HepG2 (cell line): ENCODE measurements around the gene FBXO28. TPM values are rescaled to one million over a fixed set of nuclear protein-coding genes. Genes with fewer than 3 reads are reported as not detected.

Source experiments
- ATAC-seq: fragments of 200-7000 bp; cut with Tn5 transposase; 3 replicates; pipeline ENCODE4 v1.9.1; 2020; ENCODE audit warnings: mild to moderate bottlenecking, moderate library complexity
- BruUV-seq: library from RNA; stranded (reverse); fragments of 400-500 nt; replicated peaks from 2 replicates; lab custom pipeline; 2021; lab: Mats Ljungman, UMichigan
- CTCF ChIA-PET: fragments of 300-600 bp; formaldehyde crosslinking; extraction: SDS; loops from one replicate; lab custom pipeline; 2021; ENCODE audit warnings: low total read pairs, inconsistent platforms, low intra/inter-chr PET ratio; lab: Yijun Ruan, JAX
- POLR2A ChIA-PET: fragments of 350-600 bp; sonication (Branson Sonifier 250); formaldehyde crosslinking; loops from one replicate; lab custom pipeline; 2020; ENCODE audit warnings: antibody characterized with exemption, inconsistent platforms; lab: Yijun Ruan, JAX
- DNase-seq: peaks from one replicate; pipeline ENCODE4 v3.0.0-alpha.2; 2015; ENCODE audit warnings: low spot score
- FAIRE-seq: peaks from 3 replicates; lab custom pipeline; 2011; peaks lifted over from hg19 to GRCh38; lab: Jason Lieb, UNC
- H2AFZ ChIP-seq: one replicate; pipeline ENCODE4 v1.6.1; 2011; ENCODE audit warnings: low read length, inconsistent platforms
- H3K27ac ChIP-seq: fragments of 300-600 bp; 3 replicates; pipeline ENCODE4 v1.8.0; 2011; ENCODE audit warnings: mixed run types, mild to moderate bottlenecking, mixed read lengths, low read length, inconsistent platforms; ENCODE audit not compliant: insufficient read depth; ENCODE audit errors: extremely low read length
- H3K27me3 ChIP-seq, 2 experiments: fragments of 200-600 bp in 1 of 2; 2 replicates in 1 of 2; 3 replicates in 1 of 2; pipeline versions ENCODE4 v1.6.0 to v1.8.0; 2011; ENCODE audit warnings: low read length in 2 of 2, mild to moderate bottlenecking in 2 of 2, moderate library complexity in 2 of 2, inconsistent platforms in 1 of 2; ENCODE audit not compliant: insufficient read depth in 2 of 2, control insufficient read depth in 1 of 2
- H3K36me3 ChIP-seq, 2 experiments: fragments of 200-600 bp in 1 of 2; replicated peaks in 1 of 2; 2 replicates in 1 of 2; 3 replicates in 1 of 2; pipeline versions ENCODE4 v1.5.1 to v1.8.0; 2011; ENCODE audit warnings: low read length in 2 of 2, inconsistent platforms in 1 of 2; ENCODE audit not compliant: insufficient read depth in 2 of 2, control insufficient read depth in 1 of 2
- H3K4me1 ChIP-seq: 2 replicates; pipeline ENCODE4 v1.5.1; 2012; ENCODE audit warnings: low read length, inconsistent platforms; ENCODE audit not compliant: insufficient read depth
- H3K4me2 ChIP-seq: 2 replicates; pipeline ENCODE4 v1.6.0; 2011; ENCODE audit warnings: low read depth, low read length, inconsistent platforms
- H3K4me3 ChIP-seq, 3 experiments: fragments of 200-600 bp in 1 of 3; sonication (generic), shearing (Covaris generic) in 1 of 3; replicated peaks in 1 of 3; 2 replicates each; pipeline ENCODE4 v1.5.1; 2011 to 2016; ENCODE audit warnings: low read length in 3 of 3, inconsistent platforms in 2 of 3, low read depth in 2 of 3, mild to moderate bottlenecking in 2 of 3, control low read depth in 1 of 3, mixed read lengths in 1 of 3; ENCODE audit not compliant: insufficient read depth in 1 of 3
- H3K79me2 ChIP-seq: one replicate; pipeline ENCODE4 v1.6.1; 2011; ENCODE audit warnings: low read length, inconsistent platforms; ENCODE audit not compliant: insufficient read depth
- H3K9ac ChIP-seq: 2 replicates; pipeline ENCODE4 v1.6.0; 2011; ENCODE audit warnings: mild to moderate bottlenecking, low read depth, low read length, inconsistent platforms; ENCODE audit not compliant: insufficient read depth
- H3K9me3 ChIP-seq: 2 replicates; pipeline ENCODE4 v1.5.1; 2012; ENCODE audit warnings: mild to moderate bottlenecking, low read length
- H4K20me1 ChIP-seq: 2 replicates; pipeline ENCODE4 v1.6.0; 2011; ENCODE audit warnings: inconsistent platforms, mild to moderate bottlenecking, low read length, moderate library complexity; ENCODE audit not compliant: insufficient read depth
- AKAP8 ChIP-seq: sonication (generic); formaldehyde crosslinking; IDR thresholded peaks from 2 replicates; pipeline ENCODE4 v1.5.1; 2020; ENCODE audit warnings: mild to moderate bottlenecking, missing genetic modification reagents
- IRX3 ChIP-seq: sonication (generic); formaldehyde crosslinking; IDR thresholded peaks from 2 replicates; pipeline ENCODE4 v1.8.1; 2023; ENCODE audit warnings: mild to moderate bottlenecking, low read depth, missing genetic modification reagents, borderline replicate concordance
- RFX1 ChIP-seq: fragments of 450-650 bp; IDR thresholded peaks from 2 replicates; pipeline ENCODE4 v1.6.1; 2017
- SPEN ChIP-seq: sonication (generic); formaldehyde crosslinking; IDR thresholded peaks from 2 replicates; pipeline ENCODE4 v1.5.1; 2020; ENCODE audit warnings: low read depth, mild to moderate bottlenecking, missing genetic modification reagents
- THAP11 ChIP-seq: IDR thresholded peaks from 2 replicates; pipeline ENCODE4 v1.6.1; 2016; ENCODE audit warnings: missing biosample characterization, missing genetic modification reagents
- WGBS: methylation state at CpG from one replicate; pipeline ENCODE4 v1.1.6; 2017; ENCODE audit warnings: low lambda C conversion rate; 5-methylcytosine and 5-hydroxymethylcytosine counted together
- in situ Hi-C: cut with HindIII; loops from 2 replicates; pipeline ENCODE4 v1.10.0; 2017; ENCODE audit warnings: low pct_unique_long_range_greater_than_20kb; ENCODE audit not compliant: extremely low pct_ligation_motif_present
- intact Hi-C: fragments of 100-400 bp; cut with micrococcal nuclease; formaldehyde crosslinking; loops from one replicate; pipeline ENCODE4 v1.10.0; 2022; ENCODE audit not compliant: unreplicated experiment
- polyA plus RNA-seq, 8 experiments: library from polyadenylated mRNA; depleted of rRNA in 3 of 8; stranded (reverse) in 7 of 8; unstranded in 1 of 8; fragments of >200 nt; fragmentation: Illumina TruSeq in 4 of 8; extraction: Trizol in 4 of 8; gene quantifications; 2 replicates each; pipeline versions ENCODE4 v1.2.1 to v1.2.3, GENCODE V29; 2011 to 2016; ENCODE audit warnings: low read depth in 4 of 8, missing spikeins in 1 of 8, mixed read lengths in 1 of 8; ENCODE audit not compliant: insufficient read depth in 1 of 8
- total RNA-seq, 5 experiments: library from RNA; depleted of rRNA; stranded (reverse); fragments of >200 nt; fragmentation: Illumina TruSeq; extraction: Trizol; gene quantifications; 2 replicates each; pipeline ENCODE4 v1.2.3, GENCODE V29; 2016; ENCODE audit warnings: low read depth in 1 of 5
- TF ChIP-seq, protein P1 (sequence below): sonication (generic); formaldehyde crosslinking; IDR thresholded peaks from 2 replicates; pipeline ENCODE4; 2020; ENCODE audit warnings: missing genetic modification reagents, mild to moderate bottlenecking, borderline replicate concordance
- TF ChIP-seq, protein P2 (sequence below): sonication (generic); formaldehyde crosslinking; IDR thresholded peaks from 2 replicates; pipeline ENCODE4 v1.5.0; 2020; ENCODE audit warnings: mild to moderate bottlenecking, missing genetic modification reagents
- TF ChIP-seq, protein P3 (sequence below): sonication (generic); formaldehyde crosslinking; IDR thresholded peaks from one replicate; pipeline ENCODE4 v1.5.1; 2020; ENCODE audit warnings: mild to moderate bottlenecking, missing genetic modification reagents; ENCODE audit errors: not compliant biosample characterization
- TF ChIP-seq, protein P4 (sequence below): sonication (generic); formaldehyde crosslinking; IDR thresholded peaks from 2 replicates; pipeline ENCODE4 v1.4.0; 2020; ENCODE audit warnings: mild to moderate bottlenecking, missing genetic modification reagents

FBXO28 gene
- total and polyA plus RNA-seq, 2 of the 13 experiments (the other 11 are each of a cell fraction or from before 2014, with no cell fraction given): 8.5 to 29.1 TPM

DNA sequence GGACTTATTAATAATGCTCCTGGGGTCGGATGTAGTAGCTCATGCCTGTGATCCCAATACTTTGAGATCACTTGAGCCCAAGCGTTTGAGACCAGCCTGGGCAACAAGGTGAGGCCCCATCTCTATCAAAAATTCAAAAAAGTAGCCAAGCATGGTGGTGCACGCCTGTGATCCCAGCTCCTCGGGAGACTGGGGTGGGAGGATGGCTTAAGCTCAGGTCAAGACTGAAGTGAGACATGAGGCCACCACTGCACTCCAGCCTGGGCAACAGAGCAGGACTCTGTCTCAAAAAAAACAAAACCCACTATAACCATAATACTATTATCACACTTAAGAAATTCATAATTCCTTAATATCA is 67.5 kb downstream of the FBXO28 start:
- no peaks in the 10 kb centered on the region for H3K36me3 ChIP-seq
- ChIA-PET CTCF (no interaction called here), POLR2A (no interaction called here)
- DNase-seq (no peak), ATAC-seq (no peak), FAIRE-seq (no peak)
- peak overlapping the region; percentile 75 for H3K4me2 ChIP-seq
- no peaks in the 10 kb centered on the region for H3K27me3 ChIP-seq
- intact Hi-C loops: no loop called here
- H3K4me1 ChIP-seq: peaks cover 25% of the 10 kb centered on the region
- peak overlapping the region in 2 of 3 experiments; percentile 12 to 60; a peak in 3 of 6 replicates for H3K4me3 ChIP-seq
- WGBS: 24% methylated on average over 4 of the region's 4 CpGs
- H3K27ac ChIP-seq: no peak overlapping the region
- H3K9me3 ChIP-seq: no peaks in the 10 kb centered on the region
- H3K9ac ChIP-seq: peak overlapping the region; percentile 65; the same call in 1 of the 2 replicates
- 0 out of 2 replicates have a peak, but pooled peaks cover 4% of the 10 kb centered on the region for H4K20me1 ChIP-seq
- peaks cover 5% of the 10 kb centered on the region for H3K79me2 ChIP-seq
- peak overlapping the region; percentile 10 for H2AFZ ChIP-seq
- no TSS peak for BruUV-seq
- in situ Hi-C loops: no loop called here
- TF ChIP-seq, protein P1, sequence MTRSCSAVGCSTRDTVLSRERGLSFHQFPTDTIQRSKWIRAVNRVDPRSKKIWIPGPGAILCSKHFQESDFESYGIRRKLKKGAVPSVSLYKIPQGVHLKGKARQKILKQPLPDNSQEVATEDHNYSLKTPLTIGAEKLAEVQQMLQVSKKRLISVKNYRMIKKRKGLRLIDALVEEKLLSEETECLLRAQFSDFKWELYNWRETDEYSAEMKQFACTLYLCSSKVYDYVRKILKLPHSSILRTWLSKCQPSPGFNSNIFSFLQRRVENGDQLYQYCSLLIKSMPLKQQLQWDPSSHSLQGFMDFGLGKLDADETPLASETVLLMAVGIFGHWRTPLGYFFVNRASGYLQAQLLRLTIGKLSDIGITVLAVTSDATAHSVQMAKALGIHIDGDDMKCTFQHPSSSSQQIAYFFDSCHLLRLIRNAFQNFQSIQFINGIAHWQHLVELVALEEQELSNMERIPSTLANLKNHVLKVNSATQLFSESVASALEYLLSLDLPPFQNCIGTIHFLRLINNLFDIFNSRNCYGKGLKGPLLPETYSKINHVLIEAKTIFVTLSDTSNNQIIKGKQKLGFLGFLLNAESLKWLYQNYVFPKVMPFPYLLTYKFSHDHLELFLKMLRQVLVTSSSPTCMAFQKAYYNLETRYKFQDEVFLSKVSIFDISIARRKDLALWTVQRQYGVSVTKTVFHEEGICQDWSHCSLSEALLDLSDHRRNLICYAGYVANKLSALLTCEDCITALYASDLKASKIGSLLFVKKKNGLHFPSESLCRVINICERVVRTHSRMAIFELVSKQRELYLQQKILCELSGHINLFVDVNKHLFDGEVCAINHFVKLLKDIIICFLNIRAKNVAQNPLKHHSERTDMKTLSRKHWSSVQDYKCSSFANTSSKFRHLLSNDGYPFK (CRISPR knock-in tag): no peak
- TF ChIP-seq, protein P2, sequence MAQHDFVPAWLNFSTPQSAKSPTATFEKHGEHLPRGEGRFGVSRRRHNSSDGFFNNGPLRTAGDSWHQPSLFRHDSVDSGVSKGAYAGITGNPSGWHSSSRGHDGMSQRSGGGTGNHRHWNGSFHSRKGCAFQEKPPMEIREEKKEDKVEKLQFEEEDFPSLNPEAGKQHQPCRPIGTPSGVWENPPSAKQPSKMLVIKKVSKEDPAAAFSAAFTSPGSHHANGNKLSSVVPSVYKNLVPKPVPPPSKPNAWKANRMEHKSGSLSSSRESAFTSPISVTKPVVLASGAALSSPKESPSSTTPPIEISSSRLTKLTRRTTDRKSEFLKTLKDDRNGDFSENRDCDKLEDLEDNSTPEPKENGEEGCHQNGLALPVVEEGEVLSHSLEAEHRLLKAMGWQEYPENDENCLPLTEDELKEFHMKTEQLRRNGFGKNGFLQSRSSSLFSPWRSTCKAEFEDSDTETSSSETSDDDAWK: no peak
- TF ChIP-seq AKAP8 (CRISPR knock-in tag) (no peak), RFX1 (no peak), IRX3 (CRISPR knock-in tag) (no peak), SPEN (no peak), THAP11 (CRISPR knock-in tag) (no peak)
- TF ChIP-seq, protein P3, sequence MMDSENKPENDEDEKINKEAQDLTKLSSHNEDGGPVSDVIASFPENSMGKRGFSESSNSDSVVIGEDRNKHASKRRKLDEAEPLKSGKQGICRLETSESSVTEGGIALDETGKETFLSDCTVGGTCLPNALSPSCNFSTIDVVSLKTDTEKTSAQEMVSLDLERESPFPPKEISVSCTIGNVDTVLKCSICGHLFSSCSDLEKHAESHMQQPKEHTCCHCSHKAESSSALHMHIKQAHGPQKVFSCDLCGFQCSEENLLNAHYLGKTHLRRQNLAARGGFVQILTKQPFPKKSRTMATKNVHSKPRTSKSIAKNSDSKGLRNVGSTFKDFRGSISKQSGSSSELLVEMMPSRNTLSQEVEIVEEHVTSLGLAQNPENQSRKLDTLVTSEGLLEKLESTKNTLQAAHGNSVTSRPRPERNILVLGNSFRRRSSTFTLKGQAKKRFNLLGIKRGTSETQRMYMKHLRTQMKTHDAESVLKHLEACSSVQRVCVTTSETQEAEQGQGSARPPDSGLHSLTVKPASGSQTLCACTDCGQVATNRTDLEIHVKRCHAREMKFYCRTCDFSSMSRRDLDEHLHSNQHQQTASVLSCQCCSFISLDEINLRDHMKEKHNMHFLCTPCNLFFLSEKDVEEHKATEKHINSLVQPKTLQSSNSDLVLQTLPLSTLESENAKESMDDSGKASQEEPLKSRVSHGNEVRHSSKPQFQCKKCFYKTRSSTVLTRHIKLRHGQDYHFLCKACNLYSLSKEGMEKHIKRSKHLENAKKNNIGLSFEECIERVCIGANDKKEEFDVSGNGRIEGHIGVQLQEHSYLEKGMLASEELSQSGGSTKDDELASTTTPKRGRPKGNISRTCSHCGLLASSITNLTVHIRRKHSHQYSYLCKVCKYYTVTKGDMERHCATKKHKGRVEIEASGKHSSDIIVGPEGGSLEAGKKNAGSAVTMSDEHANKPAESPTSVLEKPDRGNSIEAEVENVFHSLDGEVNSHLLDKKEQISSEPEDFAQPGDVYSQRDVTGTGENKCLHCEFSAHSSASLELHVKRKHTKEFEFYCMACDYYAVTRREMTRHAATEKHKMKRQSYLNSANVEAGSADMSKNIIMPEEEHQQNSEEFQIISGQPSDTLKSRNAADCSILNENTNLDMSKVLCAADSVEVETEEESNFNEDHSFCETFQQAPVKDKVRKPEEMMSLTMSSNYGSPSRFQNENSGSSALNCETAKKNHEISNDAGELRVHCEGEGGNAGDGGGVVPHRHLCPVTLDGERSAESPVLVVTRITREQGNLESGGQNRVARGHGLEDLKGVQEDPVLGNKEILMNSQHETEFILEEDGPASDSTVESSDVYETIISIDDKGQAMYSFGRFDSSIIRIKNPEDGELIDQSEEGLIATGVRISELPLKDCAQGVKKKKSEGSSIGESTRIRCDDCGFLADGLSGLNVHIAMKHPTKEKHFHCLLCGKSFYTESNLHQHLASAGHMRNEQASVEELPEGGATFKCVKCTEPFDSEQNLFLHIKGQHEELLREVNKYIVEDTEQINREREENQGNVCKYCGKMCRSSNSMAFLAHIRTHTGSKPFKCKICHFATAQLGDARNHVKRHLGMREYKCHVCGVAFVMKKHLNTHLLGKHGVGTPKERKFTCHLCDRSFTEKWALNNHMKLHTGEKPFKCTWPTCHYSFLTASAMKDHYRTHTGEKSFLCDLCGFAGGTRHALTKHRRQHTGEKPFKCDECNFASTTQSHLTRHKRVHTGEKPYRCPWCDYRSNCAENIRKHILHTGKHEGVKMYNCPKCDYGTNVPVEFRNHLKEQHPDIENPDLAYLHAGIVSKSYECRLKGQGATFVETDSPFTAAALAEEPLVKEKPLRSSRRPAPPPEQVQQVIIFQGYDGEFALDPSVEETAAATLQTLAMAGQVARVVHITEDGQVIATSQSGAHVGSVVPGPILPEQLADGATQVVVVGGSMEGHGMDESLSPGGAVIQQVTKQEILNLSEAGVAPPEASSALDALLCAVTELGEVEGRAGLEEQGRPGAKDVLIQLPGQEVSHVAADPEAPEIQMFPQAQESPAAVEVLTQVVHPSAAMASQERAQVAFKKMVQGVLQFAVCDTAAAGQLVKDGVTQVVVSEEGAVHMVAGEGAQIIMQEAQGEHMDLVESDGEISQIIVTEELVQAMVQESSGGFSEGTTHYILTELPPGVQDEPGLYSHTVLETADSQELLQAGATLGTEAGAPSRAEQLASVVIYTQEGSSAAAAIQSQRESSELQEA (CRISPR knock-in tag): no peak
- TF ChIP-seq, protein P4, sequence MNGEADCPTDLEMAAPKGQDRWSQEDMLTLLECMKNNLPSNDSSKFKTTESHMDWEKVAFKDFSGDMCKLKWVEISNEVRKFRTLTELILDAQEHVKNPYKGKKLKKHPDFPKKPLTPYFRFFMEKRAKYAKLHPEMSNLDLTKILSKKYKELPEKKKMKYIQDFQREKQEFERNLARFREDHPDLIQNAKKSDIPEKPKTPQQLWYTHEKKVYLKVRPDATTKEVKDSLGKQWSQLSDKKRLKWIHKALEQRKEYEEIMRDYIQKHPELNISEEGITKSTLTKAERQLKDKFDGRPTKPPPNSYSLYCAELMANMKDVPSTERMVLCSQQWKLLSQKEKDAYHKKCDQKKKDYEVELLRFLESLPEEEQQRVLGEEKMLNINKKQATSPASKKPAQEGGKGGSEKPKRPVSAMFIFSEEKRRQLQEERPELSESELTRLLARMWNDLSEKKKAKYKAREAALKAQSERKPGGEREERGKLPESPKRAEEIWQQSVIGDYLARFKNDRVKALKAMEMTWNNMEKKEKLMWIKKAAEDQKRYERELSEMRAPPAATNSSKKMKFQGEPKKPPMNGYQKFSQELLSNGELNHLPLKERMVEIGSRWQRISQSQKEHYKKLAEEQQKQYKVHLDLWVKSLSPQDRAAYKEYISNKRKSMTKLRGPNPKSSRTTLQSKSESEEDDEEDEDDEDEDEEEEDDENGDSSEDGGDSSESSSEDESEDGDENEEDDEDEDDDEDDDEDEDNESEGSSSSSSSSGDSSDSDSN (CRISPR knock-in tag): no peak
